ENCODE data around the gene EPHA3. TPM values are rescaled to one million over a fixed set of nuclear protein-coding genes. Genes with fewer than 3 reads are reported as not detected.

EPHA3 gene
- total and polyA plus RNA-seq, 9 of the 15 experiments (the other 6 are each of a cell fraction or from before 2014, with no cell fraction given) = not detected

GRCh38 chr3:89138048-89138447 lies 30.6 kb downstream of the EPHA3 start (continued):
- no peak for TF ChIP-seq PRMT5 (CRISPR knock-in tag; IDR thresholded peaks at IDR 0.05)
- TF ChIP-seq TAF15 (IDR thresholded peaks at IDR 0.05; ENCODE audit: low read depth, low read length) = no peak
- no peak for TF ChIP-seq ZNF639 (CRISPR knock-in tag; conservative IDR thresholded peaks at IDR 0.05 in 1 of 2, IDR thresholded peaks at IDR 0.05 in 1 of 2)
- no peak for TF ChIP-seq PPARD (CRISPR knock-in tag; IDR thresholded peaks at IDR 0.05)
- no peak for TF ChIP-seq RFX5 (IDR thresholded peaks at IDR 0.05; ENCODE audit: low read depth, low read length)
- TF ChIP-seq KLF10 (CRISPR knock-in tag; IDR thresholded peaks at IDR 0.05) = no peak
- no peak for TF ChIP-seq ETV1 (tag; conservative IDR thresholded peaks at IDR 0.05; ENCODE audit: low read depth)
- TF ChIP-seq SREBF1 (IDR thresholded peaks at IDR 0.05; ENCODE audit: borderline replicate concordance, low read depth, low read length) = no peak
- TF ChIP-seq SNRNP70 (optimal IDR thresholded peaks at IDR 0.05; ENCODE audit: low read depth, low read length) = no peak

- H3K4me2 ChIP-seq (ENCODE audit: insufficient read depth, low read length) = no peak overlapping the region
- ATAC-seq = no peak
- no peaks in the 10 kb centered on the region for H4K20me1 ChIP-seq (replicated peaks; ENCODE audit: control insufficient read depth, insufficient read depth, low read length)
- intact Hi-C loops (cut with micrococcal nuclease) = no loop called here
- in situ Hi-C loops (cut with MboI) = no loop called here
- H3K4me1 ChIP-seq (replicated peaks in 1 of 2; ENCODE audit: control insufficient read depth in 2 of 2, insufficient read depth in 2 of 2, low read length in 2 of 2) = no peaks in the 10 kb centered on the region
- H2AFZ ChIP-seq (ENCODE audit: low read depth, low read length) = no peak overlapping the region
- H3K4me3 ChIP-seq = no peak overlapping the region
- H3K27ac ChIP-seq (ENCODE audit: extremely low read depth, low read depth, low read length) = no peak overlapping the region
- ChIA-PET CTCF (ENCODE audit: low intra/inter-chr PET ratio) (no interaction called here), POLR2A (no interaction called here)
- no TSS peak for BruUV-seq (replicated peaks)
- H3K9me3 ChIP-seq (replicated peaks; ENCODE audit: control insufficient read depth, insufficient read depth, low read depth, low read length) = no peaks in the 10 kb centered on the region
- no peak for DNase-seq (ENCODE audit: extremely low read depth in 1 of 4, low spot score in 3 of 4)
- no peak for FAIRE-seq
- no peaks in the 10 kb centered on the region for H3K79me2 ChIP-seq (ENCODE audit: control insufficient read depth, insufficient read depth, low read length)
- no peaks in the 10 kb centered on the region for H3K27me3 ChIP-seq (ENCODE audit: control insufficient read depth in 2 of 2, insufficient read depth in 2 of 2, low read length in 2 of 2)
- no peaks in the 10 kb centered on the region for H3K36me3 ChIP-seq (ENCODE audit: control insufficient read depth, insufficient read depth, low read length)
- 0% methylated on average over 3 of the region's 3 CpGs for WGBS (ENCODE audit: insufficient coverage, low coverage, missing lambda C conversion rate)
- H3K9me1 ChIP-seq (ENCODE audit: control insufficient read depth, insufficient read depth, low read length) = no peaks in the 10 kb centered on the region
- H3K9ac ChIP-seq (ENCODE audit: insufficient read depth in 1 of 2, low read depth in 2 of 2, low read length in 2 of 2) = no peak overlapping the region
- TF ChIP-seq ZNF77 (CRISPR knock-in tag; IDR thresholded peaks at IDR 0.05) (no peak), TRIM24 (IDR thresholded peaks at IDR 0.05) (no peak), ARID3A (IDR thresholded peaks at IDR 0.05; ENCODE audit: borderline replicate concordance, low read depth, low read length) (no peak), HSF4 (CRISPR knock-in tag; IDR thresholded peaks at IDR 0.05; ENCODE audit: borderline replicate concordance) (no peak), ZNF507 (tag; conservative IDR thresholded peaks at IDR 0.05) (no peak), SIRT6 (IDR thresholded peaks at IDR 0.05; ENCODE audit: low read depth, low read length) (no peak), DLX4 (CRISPR knock-in tag; IDR thresholded peaks at IDR 0.05) (no peak), ZBTB49 (CRISPR knock-in tag; IDR thresholded peaks at IDR 0.05; ENCODE audit: borderline replicate concordance) (no peak)
Measured at GRCh38 chr3:89139870-89140269, 32.4 kb downstream of the EPHA3 start.

Measured in K562 (cell line).